Islet of Langerhans (tissue), 1 donor: ENCODE data around the gene PPFIBP1.
"Not testable (repeated sequence)": the region's sequence is repeated elsewhere in the genome, so short reads cannot be mapped to it uniquely, and the experiment has no call there.

Experiments
- FAIRE-seq: peaks from one replicate; lab custom pipeline; 2011; peaks lifted over from hg19 to GRCh38; lab: Jason Lieb, UNC

The PPFIBP1 gene

GRCh38 chr12:27566626-27567025 is 42.6 kb downstream of the PPFIBP1 start:
- no peak for FAIRE-seq

GRCh38 chr12:27571463-27571862 is 47.5 kb downstream of the PPFIBP1 start:
- FAIRE-seq: no peak

- FAIRE-seq: peak; percentile 55
Measured at GRCh38 chr12:27572486-27573255, 48.7 kb downstream of the PPFIBP1 start.

GRCh38 chr12:27573972-27574371 is 50.0 kb downstream of the PPFIBP1 start:
- FAIRE-seq: no peak

GRCh38 chr12:27575090-27575761 is 51.2 kb downstream of the PPFIBP1 start:
- no peak for FAIRE-seq

- FAIRE-seq: peak; percentile 38
Measured at GRCh38 chr12:27575762-27576118, 51.7 kb downstream of the PPFIBP1 start.

GRCh38 chr12:27576667-27577347 is 52.8 kb downstream of the PPFIBP1 start:
- no peak for FAIRE-seq

- no peak for FAIRE-seq
Measured at GRCh38 chr12:27577688-27578087, 53.7 kb downstream of the PPFIBP1 start.

- FAIRE-seq: no peak
Measured at GRCh38 chr12:27578689-27579372, 54.8 kb downstream of the PPFIBP1 start.

GRCh38 chr12:27580561-27581330 is 56.7 kb downstream of the PPFIBP1 start:
- no peak for FAIRE-seq

- not testable (repeated sequence) for FAIRE-seq
Measured at GRCh38 chr12:27581331-27581671, 57.3 kb downstream of the PPFIBP1 start.

GRCh38 chr12:27581833-27582232 is 57.8 kb downstream of the PPFIBP1 start:
- FAIRE-seq: not testable (repeated sequence)

- FAIRE-seq: not testable (repeated sequence)
Measured at GRCh38 chr12:27582445-27582844, 58.4 kb downstream of the PPFIBP1 start.

- FAIRE-seq: no peak
Measured at GRCh38 chr12:27583057-27583797, 59.2 kb downstream of the PPFIBP1 start.

GRCh38 chr12:27583981-27584380 is 60.0 kb downstream of the PPFIBP1 start:
- no peak for FAIRE-seq

GRCh38 chr12:27585739-27586265 is 61.8 kb downstream of the PPFIBP1 start:
- no peak for FAIRE-seq

GRCh38 chr12:27588075-27588730 is 64.2 kb downstream of the PPFIBP1 start:
- FAIRE-seq: not testable (repeated sequence)

- no peak for FAIRE-seq
Measured at GRCh38 chr12:27588776-27589175, 64.8 kb downstream of the PPFIBP1 start.

- FAIRE-seq: no peak
Measured at GRCh38 chr12:27589419-27589818, 65.4 kb downstream of the PPFIBP1 start.

- not testable (repeated sequence) for FAIRE-seq
Measured at GRCh38 chr12:27591698-27592097, 67.7 kb downstream of the PPFIBP1 start.
